Endothelial cell of umbilical vein (primary cell): ENCODE data around the gene SLC35B2. TPM values are rescaled to one million over a fixed set of nuclear protein-coding genes. Genes with fewer than 3 reads are reported as not detected.

Experiments used
- BruUV-seq: library from RNA; stranded (reverse); fragments of 400-500 nt; replicated peaks from 2 replicates; lab custom pipeline; 2021; lab: Mats Ljungman, UMichigan
- CTCF ChIA-PET: fragments of 300-600, 350-600 bp; sonication (Branson Sonifier 250); formaldehyde crosslinking; loops from one replicate; lab custom pipeline; 2021; ENCODE audit warnings: antibody characterized with exemption, inconsistent platforms; lab: Charles Lee
- POLR2A ChIA-PET: fragments of 300-600, 350-600 bp; sonication (Branson Sonifier 250); formaldehyde crosslinking; loops from one replicate; lab custom pipeline; 2021; ENCODE audit warnings: antibody characterized with exemption, inconsistent platforms; lab: Charles Lee
- DNase-seq: peaks from one replicate; pipeline ENCODE4 v3.0.0-alpha.2; 2011; ENCODE audit warnings: low read depth, low spot score
- FAIRE-seq: peaks from 2 replicates; lab custom pipeline; 2011; peaks lifted over from hg19 to GRCh38; lab: Jason Lieb, UNC
- H2AFZ ChIP-seq: 2 replicates; pipeline ENCODE4 v1.6.0; 2012; ENCODE audit warnings: low read depth, low read length, control low read depth, inconsistent platforms
- H3K27ac ChIP-seq: 2 replicates; pipeline ENCODE4 v1.5.1; 2011; ENCODE audit warnings: low read depth, mild to moderate bottlenecking, control low read depth, low read length, moderate library complexity; ENCODE audit not compliant: insufficient read depth
- H3K27me3 ChIP-seq, 2 experiments: 2 replicates each; pipeline versions ENCODE4 v1.6.0 to v1.6.1; 2011; ENCODE audit warnings: low read length in 2 of 2, mixed read lengths in 1 of 2; ENCODE audit not compliant: control insufficient read depth in 2 of 2, insufficient read depth in 2 of 2
- H3K36me3 ChIP-seq, 2 experiments: 2 replicates in 1 of 2; 3 replicates in 1 of 2; pipeline ENCODE4 v1.5.1; 2011; ENCODE audit warnings: low read length in 2 of 2, mild to moderate bottlenecking in 1 of 2, moderate library complexity in 1 of 2; ENCODE audit not compliant: control insufficient read depth in 2 of 2, insufficient read depth in 2 of 2; ENCODE audit errors: extremely low read depth in 1 of 2
- H3K4me1 ChIP-seq: 3 replicates; pipeline ENCODE4 v1.5.1; 2011; ENCODE audit warnings: mild to moderate bottlenecking, low read length; ENCODE audit not compliant: control insufficient read depth, insufficient read depth; ENCODE audit errors: extremely low read depth
- H3K4me2 ChIP-seq: 2 replicates; pipeline ENCODE4 v1.6.1; 2011; ENCODE audit warnings: low read length, control low read depth, mixed read lengths; ENCODE audit not compliant: insufficient read depth
- H3K4me3 ChIP-seq, 3 experiments: fragments of 200-600 bp in 1 of 3; sonication (generic), shearing (Covaris generic) in 1 of 3; replicated peaks in 1 of 3; 2 replicates each; pipeline ENCODE4 v1.5.1; 2011 to 2016; ENCODE audit warnings: control low read depth in 3 of 3, low read length in 3 of 3, mild to moderate bottlenecking in 2 of 3, inconsistent platforms in 1 of 3, low read depth in 1 of 3, moderate library complexity in 1 of 3; ENCODE audit not compliant: insufficient read depth in 1 of 3
- H3K79me2 ChIP-seq: 2 replicates; pipeline ENCODE4 v1.6.0; 2012; ENCODE audit warnings: low read length, inconsistent platforms; ENCODE audit not compliant: control insufficient read depth, insufficient read depth
- H3K9ac ChIP-seq: replicated peaks from 2 replicates; pipeline ENCODE3; 2011; ENCODE audit warnings: low read length, control low read depth; ENCODE audit not compliant: insufficient read depth; ENCODE audit errors: extremely low read depth
- H3K9me1 ChIP-seq: replicated peaks from 3 replicates; pipeline ENCODE4 v1.6.0; 2011; ENCODE audit warnings: mild to moderate bottlenecking, low read length; ENCODE audit not compliant: control insufficient read depth, insufficient read depth; ENCODE audit errors: extremely low read depth
- H3K9me3 ChIP-seq: replicated peaks from 2 replicates; pipeline ENCODE4 v1.5.1; 2012; ENCODE audit warnings: low read length, inconsistent platforms; ENCODE audit not compliant: control insufficient read depth, insufficient read depth
- H4K20me1 ChIP-seq: replicated peaks from 2 replicates; pipeline ENCODE3; 2011; ENCODE audit warnings: mild to moderate bottlenecking, low read length; ENCODE audit not compliant: control insufficient read depth, insufficient read depth; ENCODE audit errors: extremely low read depth
- EZH2 ChIP-seq: IDR thresholded peaks from 2 replicates; pipeline ENCODE4 v1.6.1; 2012; ENCODE audit warnings: borderline replicate concordance, low read depth, mild to moderate bottlenecking, moderate library complexity, low read length, inconsistent platforms; ENCODE audit not compliant: severe bottlenecking
- FOS ChIP-seq: IDR thresholded peaks from 2 replicates; pipeline ENCODE4 v1.6.1; 2011; ENCODE audit warnings: mild to moderate bottlenecking, low read length, moderate library complexity, borderline replicate concordance; ENCODE audit not compliant: insufficient read depth
- GATA2 ChIP-seq: IDR thresholded peaks from 2 replicates; pipeline ENCODE4 v1.7.0; 2011; ENCODE audit warnings: low read depth, mild to moderate bottlenecking, moderate library complexity, mixed read lengths, low read length; ENCODE audit not compliant: insufficient read length, insufficient read depth
- JUN ChIP-seq: IDR thresholded peaks from 2 replicates; pipeline ENCODE4 v1.6.1; 2011; ENCODE audit warnings: borderline replicate concordance, low read depth; ENCODE audit not compliant: insufficient read length, insufficient read depth
- MAX ChIP-seq: IDR thresholded peaks from 2 replicates; pipeline ENCODE4 v1.6.1; 2011; ENCODE audit not compliant: insufficient read depth, insufficient read length
- MYC ChIP-seq: IDR thresholded peaks from one replicate; pipeline ENCODE4 v1.6.1; 2011; ENCODE audit warnings: mild to moderate bottlenecking, low read depth, low read length
- POLR2A ChIP-seq: IDR thresholded peaks from 2 replicates; pipeline ENCODE4 v1.6.1; 2012; ENCODE audit warnings: low read depth, mild to moderate bottlenecking, control low read depth, low read length
- POLR2AphosphoS5 ChIP-seq: IDR thresholded peaks from 2 replicates; pipeline ENCODE4 v1.6.1; 2012; ENCODE audit warnings: low read depth, mild to moderate bottlenecking, control low read depth, low read length, moderate library complexity; ENCODE audit not compliant: insufficient read depth
- dilution Hi-C: fragments of 300-500 bp; cut with MboI; formaldehyde crosslinking; loops from one replicate; pipeline ENCODE4 v1.15.0; 2019; ENCODE audit warnings: low sequenced_read_pairs; ENCODE audit not compliant: extremely low pct_ligation_motif_present
- intact Hi-C: fragments of 100-400 bp; cut with micrococcal nuclease; formaldehyde crosslinking; loops from one replicate; pipeline ENCODE4 v1.10.0; 2022
- polyA plus RNA-seq, 4 experiments: library from polyadenylated mRNA; depleted of rRNA in 3 of 4; stranded (reverse) in 3 of 4; unstranded in 1 of 4; fragments of >200 nt; gene quantifications; 2 replicates each; pipeline versions ENCODE4 v1.2.1 to v1.2.3, GENCODE V29; 2011 to 2012; ENCODE audit warnings: missing spikeins in 1 of 4
- total RNA-seq: library from RNA; stranded (reverse); gene quantifications from 2 replicates; pipeline ENCODE4 v1.2.3, GENCODE V29; 2021
- TF ChIP-seq, protein P1 (sequence below), 2 donors: IDR thresholded peaks; 1 replicate in 1 of 2; 2 replicates in 1 of 2; pipeline ENCODE4 v1.5.1; 2011; ENCODE audit warnings: low read length in 2 of 2, mild to moderate bottlenecking in 2 of 2, moderate library complexity in 2 of 2, control low read depth in 1 of 2, inconsistent platforms in 1 of 2, low read depth in 1 of 2; ENCODE audit not compliant: insufficient read depth in 1 of 2; ENCODE audit errors: extremely low read depth in 1 of 2

SLC35B2 gene
- total and polyA plus RNA-seq, 2 donors (not counting 3 experiments of a cell fraction or from before 2014, with no cell fraction given): 53.4 to 112 TPM

- TF ChIP-seq GATA2: no peak
- TF ChIP-seq, protein P1, sequence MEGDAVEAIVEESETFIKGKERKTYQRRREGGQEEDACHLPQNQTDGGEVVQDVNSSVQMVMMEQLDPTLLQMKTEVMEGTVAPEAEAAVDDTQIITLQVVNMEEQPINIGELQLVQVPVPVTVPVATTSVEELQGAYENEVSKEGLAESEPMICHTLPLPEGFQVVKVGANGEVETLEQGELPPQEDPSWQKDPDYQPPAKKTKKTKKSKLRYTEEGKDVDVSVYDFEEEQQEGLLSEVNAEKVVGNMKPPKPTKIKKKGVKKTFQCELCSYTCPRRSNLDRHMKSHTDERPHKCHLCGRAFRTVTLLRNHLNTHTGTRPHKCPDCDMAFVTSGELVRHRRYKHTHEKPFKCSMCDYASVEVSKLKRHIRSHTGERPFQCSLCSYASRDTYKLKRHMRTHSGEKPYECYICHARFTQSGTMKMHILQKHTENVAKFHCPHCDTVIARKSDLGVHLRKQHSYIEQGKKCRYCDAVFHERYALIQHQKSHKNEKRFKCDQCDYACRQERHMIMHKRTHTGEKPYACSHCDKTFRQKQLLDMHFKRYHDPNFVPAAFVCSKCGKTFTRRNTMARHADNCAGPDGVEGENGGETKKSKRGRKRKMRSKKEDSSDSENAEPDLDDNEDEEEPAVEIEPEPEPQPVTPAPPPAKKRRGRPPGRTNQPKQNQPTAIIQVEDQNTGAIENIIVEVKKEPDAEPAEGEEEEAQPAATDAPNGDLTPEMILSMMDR (IDR thresholded peaks at IDR 0.05; ENCODE audit: extremely low read depth in 1 of 2, insufficient read depth in 1 of 2, low read depth in 1 of 2, low read length in 2 of 2): no peak
- no peak for TF ChIP-seq POLR2A
- TF ChIP-seq POLR2AphosphoS5: no peak
- TF ChIP-seq JUN: no peak
- TF ChIP-seq MAX: no peak
- no peak for TF ChIP-seq EZH2
- no peak for TF ChIP-seq FOS
- no peak for TF ChIP-seq MYC
- POLR2A ChIA-PET: interaction anchor here (1.5 kb wide), 1 partner anchor 9 kb away, joined by 4 read pairs; no protein-coding TSS in a partner anchor
- dilution Hi-C loops: loop anchor here (10.0 kb wide), 1 partner anchor 129 kb away; no protein-coding TSS in a partner anchor
- H3K9ac ChIP-seq: no peak overlapping the region
- TSS peak; percentile 31 for BruUV-seq
- FAIRE-seq: peak; percentile 21
- intact Hi-C loops: loop anchor here (1.0 kb wide), 3 partner anchors 12 to 137 kb away; no protein-coding TSS in a partner anchor
- H3K4me1 ChIP-seq: peaks cover 41% of the 10 kb centered on the region
- CTCF ChIA-PET: interaction anchor here (0.7 to 7.2 kb wide), 13 partner anchors 10 to 139 kb away, joined by 3 to 148 read pairs (median 6); partner anchors contain the start of gene SLC29A1
- H3K9me1 ChIP-seq: no peaks in the 10 kb centered on the region
- no peak for DNase-seq
- no peaks in the 10 kb centered on the region for H3K9me3 ChIP-seq
- H3K27me3 ChIP-seq: no peaks in the 10 kb centered on the region
- H3K79me2 ChIP-seq: peaks cover 17% of the 10 kb centered on the region
- peaks cover 16 to 40% of the 10 kb centered on the region in 2 experiments for H3K36me3 ChIP-seq
- H4K20me1 ChIP-seq: no peaks in the 10 kb centered on the region
- H2AFZ ChIP-seq: no peak overlapping the region
- no peak overlapping the region for H3K4me3 ChIP-seq
- H3K4me2 ChIP-seq: no peak overlapping the region
- peak overlapping the region; percentile 2 for H3K27ac ChIP-seq
These were observed 23.7 kb downstream of the SLC35B2 start for GRCh38 chr6:44233567-44234100.
